CD14-positive monocyte (primary cell): Measurements from ENCODE around the gene FOXO6. TPM values are rescaled to one million over a fixed set of nuclear protein-coding genes. Genes with fewer than 3 reads are reported as not detected.

Experiments used
- DNase-seq, 3 donors: peaks; one replicate each; pipeline ENCODE4 v3.0.0-alpha.2; 2011 to 2022
- H2AFZ ChIP-seq: 2 replicates; pipeline ENCODE4 v1.6.0; 2012; ENCODE audit warnings: mild to moderate bottlenecking, low read depth, low read length, inconsistent platforms; ENCODE audit not compliant: insufficient read depth, poor library complexity, severe bottlenecking
- H3K27ac ChIP-seq, 2 donors: 1 replicate in 1 of 2; 2 replicates in 1 of 2; pipeline ENCODE4 v1.5.1; 2012 to 2013; ENCODE audit warnings: low read length in 2 of 2, control low read depth in 1 of 2, inconsistent platforms in 1 of 2, low read depth in 1 of 2, mild to moderate bottlenecking in 1 of 2
- H3K27me3 ChIP-seq, 2 donors: one replicate each; pipeline versions ENCODE4 v1.6.0 to v1.6.1; 2011 to 2013; ENCODE audit warnings: low read length in 2 of 2; ENCODE audit not compliant: control insufficient read depth in 2 of 2, insufficient read depth in 2 of 2
- H3K36me3 ChIP-seq, 2 donors: replicated peaks in 1 of 2; 1 replicate in 1 of 2; 2 replicates in 1 of 2; pipeline versions ENCODE4 v1.5.1 to v1.6.1; 2012 to 2013; ENCODE audit warnings: low read length in 2 of 2, control low read depth in 1 of 2, inconsistent platforms in 1 of 2, mild to moderate bottlenecking in 1 of 2; ENCODE audit not compliant: insufficient read depth in 2 of 2, control insufficient read depth in 1 of 2
- H3K4me1 ChIP-seq, 2 donors: 1 replicate in 1 of 2; 2 replicates in 1 of 2; pipeline versions ENCODE4 v1.5.1 to v1.6.1; 2012 to 2013; ENCODE audit warnings: low read length in 2 of 2, control low read depth in 1 of 2, inconsistent platforms in 1 of 2, mild to moderate bottlenecking in 1 of 2, moderate library complexity in 1 of 2; ENCODE audit not compliant: insufficient read depth in 2 of 2, control insufficient read depth in 1 of 2
- H3K4me2 ChIP-seq: replicated peaks from 2 replicates; pipeline ENCODE3; 2012; ENCODE audit warnings: low read length, moderate library complexity, mild to moderate bottlenecking; ENCODE audit not compliant: poor library complexity, severe bottlenecking; ENCODE audit errors: extremely low read depth
- H3K4me3 ChIP-seq, 3 experiments: fragments of 200-600 bp in 1 of 3; sonication (generic) in 1 of 3; replicated peaks in 1 of 3; 1 replicate in 2 of 3; 2 replicates in 1 of 3; pipeline ENCODE4 v1.5.1; 2011 to 2013; ENCODE audit warnings: low read length in 3 of 3, mild to moderate bottlenecking in 3 of 3, control low read depth in 2 of 3, low read depth in 2 of 3, inconsistent platforms in 1 of 3, moderate library complexity in 1 of 3
- H3K79me2 ChIP-seq: 2 replicates; pipeline ENCODE4 v1.6.0; 2012; ENCODE audit warnings: mild to moderate bottlenecking, control low read depth, inconsistent platforms, low read length, moderate library complexity; ENCODE audit not compliant: insufficient read depth
- H3K9ac ChIP-seq: 2 replicates; pipeline ENCODE4 v1.6.0; 2017; ENCODE audit warnings: low read length, mild to moderate bottlenecking; ENCODE audit not compliant: insufficient read depth, poor library complexity, severe bottlenecking
- H3K9me3 ChIP-seq, 2 donors: replicated peaks in 1 of 2; 1 replicate in 1 of 2; 2 replicates in 1 of 2; pipeline versions ENCODE4 v1.5.1 to v1.6.1; 2012 to 2013; ENCODE audit warnings: low read length in 2 of 2, control low read depth in 1 of 2; ENCODE audit not compliant: control insufficient read depth in 1 of 2, insufficient read depth in 1 of 2
- H4K20me1 ChIP-seq: 2 replicates; pipeline ENCODE4 v1.6.0; 2012; ENCODE audit warnings: mild to moderate bottlenecking, low read length, control low read depth, moderate library complexity; ENCODE audit not compliant: insufficient read depth
- H3K27ac Mint-ChIP-seq, 7 donors: one replicate each; pipeline ENCODE4 v1.8.0; 2020; ENCODE audit warnings: mild to moderate bottlenecking in 7 of 7, mixed read lengths in 7 of 7, moderate library complexity in 6 of 7, inconsistent platforms in 2 of 7
- H3K27me3 Mint-ChIP-seq, 3 donors: one replicate each; pipeline ENCODE4 v1.8.0; 2021 to 2022; ENCODE audit warnings: low read depth in 3 of 3, mild to moderate bottlenecking in 3 of 3, mixed read lengths in 3 of 3, moderate library complexity in 3 of 3, inconsistent platforms in 1 of 3
- H3K36me3 Mint-ChIP-seq, 2 donors: one replicate each; pipeline ENCODE4 v1.8.0; 2020; ENCODE audit warnings: mixed read lengths in 2 of 2, inconsistent platforms in 1 of 2, mild to moderate bottlenecking in 1 of 2
- H3K4me1 Mint-ChIP-seq: one replicate; pipeline ENCODE4 v1.8.0; 2020; ENCODE audit warnings: mild to moderate bottlenecking, mixed read lengths
- H3K4me3 Mint-ChIP-seq, 2 donors: one replicate each; pipeline ENCODE4 v1.8.0; 2020; ENCODE audit warnings: mild to moderate bottlenecking in 2 of 2, mixed read lengths in 2 of 2, moderate library complexity in 1 of 2
- H3K9me3 Mint-ChIP-seq, 7 donors: one replicate each; pipeline ENCODE4 v1.8.0; 2020 to 2022; ENCODE audit warnings: mixed read lengths in 7 of 7, mild to moderate bottlenecking in 6 of 7, moderate library complexity in 6 of 7, inconsistent platforms in 2 of 7
- CTCF ChIP-seq: fragments of 200-600 bp; IDR thresholded peaks from one replicate; pipeline ENCODE4 v1.8.0; 2022; ENCODE audit warnings: antibody characterized with exemption, mild to moderate bottlenecking
- WGBS: methylation state at CpG from one replicate; pipeline ENCODE4 v1.1.5; 2013; ENCODE audit warnings: missing lambda C conversion rate; ENCODE audit not compliant: insufficient coverage; 5-methylcytosine and 5-hydroxymethylcytosine counted together
- intact Hi-C, 2 donors: fragments of 100-400 bp; cut with micrococcal nuclease; formaldehyde crosslinking; loops; one replicate each; pipeline versions ENCODE4 v1.15.0 to v1.15.1; 2023
- polyA plus RNA-seq, 3 donors: library from polyadenylated mRNA; depleted of rRNA in 1 of 3; unstranded in 2 of 3; stranded (reverse) in 1 of 3; fragments of 300-500 nt in 2 of 3; fragments of >200 nt in 1 of 3; fragmentation: Illumina TruSeq in 2 of 3; gene quantifications; 1 replicate in 2 of 3; 2 replicates in 1 of 3; pipeline ENCODE4 v1.2.3, GENCODE V29; 2012 to 2021

The FOXO6 gene
- polyA plus RNA-seq, 3 donors = 0.05 TPM; not detected in 2

- DNase-seq = no peak
- Histone ChIP-seq H3K9ac (no peak overlapping the region), H3K9me3 (no peaks in the 10 kb centered on the region), H3K27ac (no peak overlapping the region), H3K79me2 (no peaks in the 10 kb centered on the region), H3K4me2 (no peak overlapping the region), H3K4me3 (no peak overlapping the region), H2AFZ (no peak overlapping the region), H3K27me3 (peaks cover 3 to 8% of the 10 kb centered on the region in 2 donors), H3K36me3 (no peaks in the 10 kb centered on the region), H3K4me1 (peaks cover 9 to 13% of the 10 kb centered on the region in 2 donors), H4K20me1 (no peaks in the 10 kb centered on the region)
- TF ChIP-seq CTCF = no peak
- intact Hi-C loops = no loop called here
- Mint-ChIP-seq H3K27ac (no peak overlapping the region), H3K27me3 (peaks cover 16 to 29% (median 18%) of the 10 kb centered on the region in 3 donors), H3K4me1 (peaks cover 10% of the 10 kb centered on the region), H3K36me3 (no peaks in the 10 kb centered on the region), H3K4me3 (no peak overlapping the region), H3K9me3 (peaks cover 0 to 3% (median 0%) of the 10 kb centered on the region in 7 donors)
- 33% methylated on average over 1 of the region's 4 CpGs for WGBS
Observed at GRCh38 chr1:41372600-41372993, 11.4 kb downstream of the FOXO6 start.

- H3K27ac ChIP-seq = no peak overlapping the region
- H3K27ac Mint-ChIP-seq = peak overlapping the region in 1 of 7 donors; percentile 78
- H3K4me3 ChIP-seq = no peak overlapping the region
- no peak for DNase-seq
- H3K9me3 ChIP-seq = no peaks in the 10 kb centered on the region
- H3K27me3 ChIP-seq = peaks cover 0 to under 1% of the 10 kb centered on the region in 2 donors
- no peak overlapping the region for H3K4me3 Mint-ChIP-seq
- intact Hi-C loops = no loop called here
- peaks cover 12 to 23% (median 12%) of the 10 kb centered on the region in 3 donors for H3K27me3 Mint-ChIP-seq
- peaks cover 0 to 3% (median 0%) of the 10 kb centered on the region in 7 donors for H3K9me3 Mint-ChIP-seq
- no peaks in the 10 kb centered on the region for H3K36me3 Mint-ChIP-seq
- no peaks in the 10 kb centered on the region for H3K36me3 ChIP-seq
- H4K20me1 ChIP-seq = no peaks in the 10 kb centered on the region
- no peak overlapping the region for H3K4me2 ChIP-seq
- WGBS = 100% methylated on average over 6 of the region's 6 CpGs
- no peak for TF ChIP-seq CTCF
- no peaks in the 10 kb centered on the region for H3K79me2 ChIP-seq
- peaks cover 10% of the 10 kb centered on the region for H3K4me1 Mint-ChIP-seq
- H3K9ac ChIP-seq = no peak overlapping the region
- H3K4me1 ChIP-seq = peaks cover 9 to 13% of the 10 kb centered on the region in 2 donors
- H2AFZ ChIP-seq = no peak overlapping the region
Observed at GRCh38 chr1:41373373-41373772, 12.1 kb downstream of the FOXO6 start.
